ENCODE results near the gene HDAC11. TPM values are rescaled to one million over a fixed set of nuclear protein-coding genes. Genes with fewer than 3 reads are reported as not detected.

The HDAC11 gene
- total RNA-seq, 2 donors from 2014 or later = 24.0 to 36.1 TPM

GRCh38 chr3:13451301-13451673, 28.8 kb upstream of the HDAC11 start:
- peak overlapping the region; percentile 88 for H3K27ac ChIP-seq
- H3K9me3 ChIP-seq = no peaks in the 10 kb centered on the region
- no peak for TF ChIP-seq CTCF (IDR thresholded peaks at IDR 0.05)
- no peaks in the 10 kb centered on the region for H3K36me3 ChIP-seq
- peak overlapping the region; percentile 57 for H3K4me3 ChIP-seq
- peaks cover 4% of the 10 kb centered on the region for H3K4me1 ChIP-seq
- H3K9ac ChIP-seq (ENCODE audit: low read depth in 2 of 2, low read length in 2 of 2) = peak overlapping the region in 1 of 2 donors; percentile 72
- peak; percentile 38 for DNase-seq
- intact Hi-C loops (cut with DNase I) = no loop called here
- H3K27me3 ChIP-seq = no peaks in the 10 kb centered on the region

- peak; percentile 57 for TF ChIP-seq CTCF (IDR thresholded peaks at IDR 0.05)
- Histone ChIP-seq H3K4me1 (peaks cover 4% of the 10 kb centered on the region), H3K9ac (ENCODE audit: low read depth in 2 of 2, low read length in 2 of 2) (peak overlapping the region in 1 of 2 donors; percentile 26), H3K36me3 (no peaks in the 10 kb centered on the region), H3K27me3 (no peaks in the 10 kb centered on the region), H3K9me3 (no peaks in the 10 kb centered on the region), H3K4me3 (peak overlapping the region; percentile 57), H3K27ac (peak overlapping the region; percentile 88)
- peak; percentile 62 for DNase-seq
- intact Hi-C loops (cut with DNase I) = loop anchor here (2.0 kb wide), 1 partner anchor 360 kb away; no protein-coding TSS in a partner anchor
These were observed 27.4 kb upstream of the HDAC11 start for GRCh38 chr3:13452490-13453335.

- H3K9me3 ChIP-seq = no peaks in the 10 kb centered on the region
- no peak for TF ChIP-seq CTCF (IDR thresholded peaks at IDR 0.05)
- no peaks in the 10 kb centered on the region for H3K27me3 ChIP-seq
- H3K27ac ChIP-seq = no peak overlapping the region
- no peaks in the 10 kb centered on the region for H3K36me3 ChIP-seq
- H3K9ac ChIP-seq (ENCODE audit: low read depth in 2 of 2, low read length in 2 of 2) = no peak overlapping the region
- H3K4me3 ChIP-seq = no peak overlapping the region
- H3K4me1 ChIP-seq = peaks cover 4% of the 10 kb centered on the region
- intact Hi-C loops (cut with DNase I) = no loop called here
- DNase-seq = no peak
These were observed 24.5 kb upstream of the HDAC11 start for GRCh38 chr3:13455644-13456043.

- TF ChIP-seq CTCF (IDR thresholded peaks at IDR 0.05) = no peak
- no peaks in the 10 kb centered on the region for H3K9me3 ChIP-seq
- H3K27me3 ChIP-seq = no peaks in the 10 kb centered on the region
- no peak overlapping the region for H3K4me3 ChIP-seq
- H3K27ac ChIP-seq = no peak overlapping the region
- intact Hi-C loops (cut with DNase I) = no loop called here
- no peak for DNase-seq
- no peak overlapping the region for H3K9ac ChIP-seq (ENCODE audit: low read depth in 2 of 2, low read length in 2 of 2)
- no peaks in the 10 kb centered on the region for H3K4me1 ChIP-seq
- H3K36me3 ChIP-seq = no peaks in the 10 kb centered on the region
These were observed 22.5 kb upstream of the HDAC11 start for GRCh38 chr3:13457593-13457992.

- Histone ChIP-seq H3K4me3 (no peak overlapping the region), H3K27ac (no peak overlapping the region), H3K9ac (ENCODE audit: low read depth in 2 of 2, low read length in 2 of 2) (no peak overlapping the region), H3K9me3 (no peaks in the 10 kb centered on the region), H3K4me1 (no peaks in the 10 kb centered on the region), H3K36me3 (no peaks in the 10 kb centered on the region), H3K27me3 (no peaks in the 10 kb centered on the region)
- no peak for DNase-seq
- intact Hi-C loops (cut with DNase I) = no loop called here
- no peak for TF ChIP-seq CTCF (IDR thresholded peaks at IDR 0.05)
These were observed 20.3 kb upstream of the HDAC11 start for GRCh38 chr3:13459605-13460340.

Data from colonic mucosa (tissue), 4 donors.